Neural cell (in vitro differentiated cells): ENCODE results near the gene USP34. TPM values are rescaled to one million over a fixed set of nuclear protein-coding genes. Genes with fewer than 3 reads are reported as not detected.
"Not testable (repeated sequence)": the region's sequence is repeated elsewhere in the genome, so short reads cannot be mapped to it uniquely, and the experiment has no call there.

Source experiments
- H2AFZ ChIP-seq: fragments of 200-600, 300-800 bp; sonication (generic), shearing (Covaris generic); 2 replicates; pipeline ENCODE4 v1.6.0; 2014; ENCODE audit warnings: low read depth, mild to moderate bottlenecking, antibody characterized with exemption, low read length, moderate library complexity
- H3F3A ChIP-seq: fragments of 200-600 bp; shearing (Covaris generic); 2 replicates; pipeline ENCODE4 v1.6.1; 2016; ENCODE audit warnings: mild to moderate bottlenecking, moderate library complexity, mixed read lengths, antibody characterized with exemption, low read length; ENCODE audit not compliant: insufficient read depth, poor library complexity, severe bottlenecking
- H3K27ac ChIP-seq: fragments of 200-600, 300-800 bp; sonication (generic), shearing (Covaris generic); 2 replicates; pipeline ENCODE4 v1.5.1; 2014; ENCODE audit warnings: mild to moderate bottlenecking, low read length, moderate library complexity
- H3K27me3 ChIP-seq: fragments of 300-800, 200-600 bp; sonication (generic), shearing (Covaris generic); 2 replicates; pipeline ENCODE4 v1.6.0; 2014; ENCODE audit warnings: mild to moderate bottlenecking, low read depth, low read length, moderate library complexity; ENCODE audit not compliant: insufficient read depth
- H3K36me3 ChIP-seq: fragments of 300-800, 200-600 bp; sonication (generic), shearing (Covaris generic); 2 replicates; pipeline ENCODE4 v1.5.1; 2014; ENCODE audit warnings: mild to moderate bottlenecking, antibody characterized with exemption, low read length, moderate library complexity; ENCODE audit not compliant: insufficient read depth
- H3K4me2 ChIP-seq: fragments of 300-800, 200-600 bp; sonication (generic), shearing (Covaris generic); 2 replicates; pipeline ENCODE4 v1.6.0; 2014; ENCODE audit warnings: mild to moderate bottlenecking, low read length
- H3K4me3 ChIP-seq: fragments of 300-800, 200-600 bp; sonication (generic), shearing (Covaris generic); 2 replicates; pipeline ENCODE4 v1.5.1; 2014; ENCODE audit warnings: mild to moderate bottlenecking, low read length, moderate library complexity
- H3K79me2 ChIP-seq: fragments of 200-600 bp; shearing (Covaris generic); replicated peaks from 2 replicates; pipeline ENCODE4 v1.6.0; 2014; ENCODE audit warnings: mild to moderate bottlenecking, low read length, moderate library complexity; ENCODE audit not compliant: insufficient read depth
- H3K9ac ChIP-seq: fragments of 300-800, 200-600 bp; sonication (generic), shearing (Covaris generic); 2 replicates; pipeline ENCODE4 v1.6.1; 2016; ENCODE audit warnings: mild to moderate bottlenecking, low read length, mixed read lengths
- H3K9me2 ChIP-seq: fragments of 200-600 bp; shearing (Covaris generic); 2 replicates; pipeline ENCODE4 v1.6.1; 2016; ENCODE audit warnings: mild to moderate bottlenecking, low read length, mixed read lengths; ENCODE audit not compliant: insufficient read depth
- H3K9me3 ChIP-seq: fragments of 200-600, 300-800 bp; sonication (generic), shearing (Covaris generic); 2 replicates; pipeline ENCODE4 v1.6.1; 2016; ENCODE audit warnings: mild to moderate bottlenecking, mixed run types, low read length, moderate library complexity, mixed read lengths
- H4K20me1 ChIP-seq: fragments of 200-600 bp; shearing (Covaris generic); 2 replicates; pipeline ENCODE4 v1.6.1; 2016; ENCODE audit warnings: mild to moderate bottlenecking, mixed run types; ENCODE audit not compliant: insufficient read depth
- EP300 ChIP-seq: fragments of 450-650 bp; conservative IDR thresholded peaks from 2 replicates; pipeline ENCODE4 v1.6.1; 2014; ENCODE audit warnings: antibody characterized with exemption, mild to moderate bottlenecking, moderate library complexity; ENCODE audit not compliant: poor library complexity, severe bottlenecking
- EZH2 ChIP-seq: fragments of 200-600, 300-800 bp; shearing (Covaris generic), sonication (generic); IDR thresholded peaks from 2 replicates; pipeline ENCODE4 v1.6.1; 2014; ENCODE audit warnings: antibody characterized with exemption, low read length, borderline replicate concordance, mild to moderate bottlenecking; ENCODE audit not compliant: insufficient read depth, poor library complexity, severe bottlenecking
- MXI1 ChIP-seq: fragments of 450-650 bp; conservative IDR thresholded peaks from 2 replicates; pipeline ENCODE4 v1.6.1; 2014; ENCODE audit warnings: antibody characterized with exemption, mild to moderate bottlenecking; ENCODE audit not compliant: poor library complexity, severe bottlenecking
- POLR2AphosphoS5 ChIP-seq: IDR thresholded peaks from 2 replicates; pipeline ENCODE4 v1.6.1; 2012
- RAD21 ChIP-seq: fragments of 450-650 bp; conservative IDR thresholded peaks from 2 replicates; pipeline ENCODE4 v1.6.1; 2014; ENCODE audit warnings: antibody characterized with exemption, mild to moderate bottlenecking, moderate library complexity
- SMC3 ChIP-seq: fragments of 450-650 bp; conservative IDR thresholded peaks from 2 replicates; pipeline ENCODE4 v1.6.1; 2014; ENCODE audit warnings: antibody characterized with exemption, mild to moderate bottlenecking, moderate library complexity; ENCODE audit not compliant: poor library complexity
- TAF1 ChIP-seq: IDR thresholded peaks from 2 replicates; pipeline ENCODE4 v1.6.1; 2012; ENCODE audit warnings: low read depth
- polyA plus RNA-seq: library from polyadenylated mRNA; depleted of rRNA; stranded (reverse); fragments of >200 nt; gene quantifications from 2 replicates; pipeline ENCODE4 v1.2.3, GENCODE V29; 2014
- TF ChIP-seq, protein P1 (sequence below): fragments of 450-650 bp; IDR thresholded peaks from 2 replicates; pipeline ENCODE4 v1.5.1; 2014; ENCODE audit warnings: antibody characterized with exemption, mild to moderate bottlenecking, moderate library complexity; ENCODE audit not compliant: poor library complexity, severe bottlenecking
- TF ChIP-seq, protein P2 (sequence below): IDR thresholded peaks from 2 replicates; pipeline ENCODE4 v1.6.1; 2012; ENCODE audit warnings: borderline replicate concordance

The USP34 gene
- polyA plus RNA-seq, 1 donor from 2014 or later: 87.9 TPM

DNA sequence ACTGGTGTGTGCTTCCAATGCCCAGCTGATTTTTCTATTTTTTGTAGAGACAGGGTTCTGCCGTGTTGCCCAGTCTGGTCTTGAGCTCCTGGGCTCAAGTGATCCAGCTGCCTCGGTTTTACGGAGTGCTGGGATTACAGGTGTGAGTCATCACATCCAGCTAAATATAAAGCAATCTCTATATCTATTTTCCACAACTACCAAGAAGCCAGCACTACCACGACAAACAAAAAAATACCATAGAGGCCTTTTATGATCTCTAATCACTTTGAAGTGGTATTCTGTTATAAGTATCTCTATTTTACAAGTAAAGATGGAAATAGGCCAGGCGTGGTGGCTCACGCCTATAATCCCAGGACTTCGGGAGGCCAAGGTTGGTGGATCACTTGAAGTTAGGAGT, 274.2 kb downstream of the USP34 start:
- Histone ChIP-seq H3F3A (no peaks in the 10 kb centered on the region), H3K9me3 (no peaks in the 10 kb centered on the region), H3K27me3 (no peaks in the 10 kb centered on the region), H3K4me3 (no peak overlapping the region), H3K79me2 (no peaks in the 10 kb centered on the region), H3K36me3 (peaks cover 19% of the 10 kb centered on the region), H4K20me1 (no peaks in the 10 kb centered on the region), H3K27ac (no peak overlapping the region), H3K9ac (no peak overlapping the region), H3K4me2 (no peak overlapping the region), H2AFZ (no peak overlapping the region), H3K9me2 (no peaks in the 10 kb centered on the region)
- TF ChIP-seq MXI1: no peak
- no peak for TF ChIP-seq TAF1
- TF ChIP-seq, protein P1, sequence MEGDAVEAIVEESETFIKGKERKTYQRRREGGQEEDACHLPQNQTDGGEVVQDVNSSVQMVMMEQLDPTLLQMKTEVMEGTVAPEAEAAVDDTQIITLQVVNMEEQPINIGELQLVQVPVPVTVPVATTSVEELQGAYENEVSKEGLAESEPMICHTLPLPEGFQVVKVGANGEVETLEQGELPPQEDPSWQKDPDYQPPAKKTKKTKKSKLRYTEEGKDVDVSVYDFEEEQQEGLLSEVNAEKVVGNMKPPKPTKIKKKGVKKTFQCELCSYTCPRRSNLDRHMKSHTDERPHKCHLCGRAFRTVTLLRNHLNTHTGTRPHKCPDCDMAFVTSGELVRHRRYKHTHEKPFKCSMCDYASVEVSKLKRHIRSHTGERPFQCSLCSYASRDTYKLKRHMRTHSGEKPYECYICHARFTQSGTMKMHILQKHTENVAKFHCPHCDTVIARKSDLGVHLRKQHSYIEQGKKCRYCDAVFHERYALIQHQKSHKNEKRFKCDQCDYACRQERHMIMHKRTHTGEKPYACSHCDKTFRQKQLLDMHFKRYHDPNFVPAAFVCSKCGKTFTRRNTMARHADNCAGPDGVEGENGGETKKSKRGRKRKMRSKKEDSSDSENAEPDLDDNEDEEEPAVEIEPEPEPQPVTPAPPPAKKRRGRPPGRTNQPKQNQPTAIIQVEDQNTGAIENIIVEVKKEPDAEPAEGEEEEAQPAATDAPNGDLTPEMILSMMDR: no peak
- TF ChIP-seq EZH2: no peak
- TF ChIP-seq, protein P2, sequence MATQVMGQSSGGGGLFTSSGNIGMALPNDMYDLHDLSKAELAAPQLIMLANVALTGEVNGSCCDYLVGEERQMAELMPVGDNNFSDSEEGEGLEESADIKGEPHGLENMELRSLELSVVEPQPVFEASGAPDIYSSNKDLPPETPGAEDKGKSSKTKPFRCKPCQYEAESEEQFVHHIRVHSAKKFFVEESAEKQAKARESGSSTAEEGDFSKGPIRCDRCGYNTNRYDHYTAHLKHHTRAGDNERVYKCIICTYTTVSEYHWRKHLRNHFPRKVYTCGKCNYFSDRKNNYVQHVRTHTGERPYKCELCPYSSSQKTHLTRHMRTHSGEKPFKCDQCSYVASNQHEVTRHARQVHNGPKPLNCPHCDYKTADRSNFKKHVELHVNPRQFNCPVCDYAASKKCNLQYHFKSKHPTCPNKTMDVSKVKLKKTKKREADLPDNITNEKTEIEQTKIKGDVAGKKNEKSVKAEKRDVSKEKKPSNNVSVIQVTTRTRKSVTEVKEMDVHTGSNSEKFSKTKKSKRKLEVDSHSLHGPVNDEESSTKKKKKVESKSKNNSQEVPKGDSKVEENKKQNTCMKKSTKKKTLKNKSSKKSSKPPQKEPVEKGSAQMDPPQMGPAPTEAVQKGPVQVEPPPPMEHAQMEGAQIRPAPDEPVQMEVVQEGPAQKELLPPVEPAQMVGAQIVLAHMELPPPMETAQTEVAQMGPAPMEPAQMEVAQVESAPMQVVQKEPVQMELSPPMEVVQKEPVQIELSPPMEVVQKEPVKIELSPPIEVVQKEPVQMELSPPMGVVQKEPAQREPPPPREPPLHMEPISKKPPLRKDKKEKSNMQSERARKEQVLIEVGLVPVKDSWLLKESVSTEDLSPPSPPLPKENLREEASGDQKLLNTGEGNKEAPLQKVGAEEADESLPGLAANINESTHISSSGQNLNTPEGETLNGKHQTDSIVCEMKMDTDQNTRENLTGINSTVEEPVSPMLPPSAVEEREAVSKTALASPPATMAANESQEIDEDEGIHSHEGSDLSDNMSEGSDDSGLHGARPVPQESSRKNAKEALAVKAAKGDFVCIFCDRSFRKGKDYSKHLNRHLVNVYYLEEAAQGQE: no peak
- TF ChIP-seq EP300: no peak
- TF ChIP-seq SMC3: no peak
- TF ChIP-seq RAD21: no peak
- no peak for TF ChIP-seq POLR2AphosphoS5

DNA sequence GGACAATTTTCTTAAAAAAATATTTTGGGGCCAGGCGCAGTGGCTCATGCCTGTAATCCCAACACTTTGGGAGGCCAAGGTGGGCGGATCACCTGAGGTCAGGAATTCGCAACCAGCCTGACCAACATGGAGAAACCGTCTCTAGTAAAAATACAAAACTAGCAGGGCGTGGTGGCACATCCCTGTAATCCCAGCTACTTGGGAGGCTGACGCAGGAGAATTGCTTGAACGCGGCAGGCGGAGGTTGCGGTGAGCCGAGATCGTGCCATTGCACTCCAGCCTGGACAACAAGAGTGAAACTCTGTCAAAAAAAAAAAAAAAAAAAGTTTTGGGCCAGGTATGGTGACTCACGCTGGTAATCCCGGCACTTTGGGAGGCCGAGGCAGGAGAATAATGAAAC, 276.2 kb downstream of the USP34 start:
- not testable (repeated sequence) for H3K4me3 ChIP-seq, H3K27me3 ChIP-seq, H3K27ac ChIP-seq, H4K20me1 ChIP-seq, H3K9ac ChIP-seq, H3F3A ChIP-seq, H3K9me2 ChIP-seq, H3K79me2 ChIP-seq, H3K9me3 ChIP-seq, H2AFZ ChIP-seq, H3K4me2 ChIP-seq
- H3K36me3 ChIP-seq: peaks cover 26% of the 10 kb centered on the region
